ENCODE results near the gene NRG3.

Gene NRG3

GRCh38 chr10:82874671-82875070 lies 999.7 kb downstream of the NRG3 start (continued):
- no peak for TF ChIP-seq ZNF8 (CRISPR knock-in tag; IDR thresholded peaks at IDR 0.05)

GRCh38 chr10:82880776-82881290 lies 1005.8 kb downstream of the NRG3 start:
- TF ChIP-seq OSR1 (CRISPR knock-in tag; IDR thresholded peaks at IDR 0.05) (no peak), ESRRG (CRISPR knock-in tag; IDR thresholded peaks at IDR 0.05) (no peak), TCF4 (CRISPR knock-in tag; IDR thresholded peaks at IDR 0.05; ENCODE audit: borderline replicate concordance) (no peak), SNAI2 (CRISPR knock-in tag; IDR thresholded peaks at IDR 0.05) (no peak), GLIS3 (CRISPR knock-in tag; IDR thresholded peaks at IDR 0.05) (no peak), ZNF565 (CRISPR knock-in tag; conservative IDR thresholded peaks at IDR 0.05; ENCODE audit: low read depth) (no peak), ZFP3 (CRISPR knock-in tag; IDR thresholded peaks at IDR 0.05) (no peak), ZNF8 (CRISPR knock-in tag; IDR thresholded peaks at IDR 0.05) (no peak), ISL1 (CRISPR knock-in tag; IDR thresholded peaks at IDR 0.05) (no peak)
- ATAC-seq: no peak

GRCh38 chr10:82882722-82883121 lies 1007.7 kb downstream of the NRG3 start:
- TF ChIP-seq ARNTL (CRISPR knock-in tag; IDR thresholded peaks at IDR 0.05; ENCODE audit: borderline replicate concordance, low read depth): no peak
- TF ChIP-seq RARB (CRISPR knock-in tag; IDR thresholded peaks at IDR 0.05): no peak
- TF ChIP-seq TSHZ2 (CRISPR knock-in tag; IDR thresholded peaks at IDR 0.05): no peak
- TF ChIP-seq ZC3H10 (CRISPR knock-in tag; IDR thresholded peaks at IDR 0.05): no peak
- TF ChIP-seq TCF4 (CRISPR knock-in tag; IDR thresholded peaks at IDR 0.05; ENCODE audit: borderline replicate concordance): no peak
- TF ChIP-seq GLIS3 (CRISPR knock-in tag; IDR thresholded peaks at IDR 0.05): no peak
- TF ChIP-seq SNAI2 (CRISPR knock-in tag; IDR thresholded peaks at IDR 0.05): no peak
- TF ChIP-seq ZNF8 (CRISPR knock-in tag; IDR thresholded peaks at IDR 0.05): no peak
- TF ChIP-seq ZNF565 (CRISPR knock-in tag; conservative IDR thresholded peaks at IDR 0.05; ENCODE audit: low read depth): no peak
- TF ChIP-seq CSDC2 (CRISPR knock-in tag; IDR thresholded peaks at IDR 0.05): no peak
- no peak for TF ChIP-seq ISL1 (CRISPR knock-in tag; IDR thresholded peaks at IDR 0.05)
- no peak for TF ChIP-seq TOX (CRISPR knock-in tag; IDR thresholded peaks at IDR 0.05; ENCODE audit: borderline replicate concordance)

GRCh38 chr10:82883603-82884002 lies 1008.6 kb downstream of the NRG3 start:
- peak; percentile 82 for ATAC-seq

More at GRCh38 chr10:82882722-82883121, 1007.7 kb downstream of the NRG3 start:
- no peak for ATAC-seq

GRCh38 chr10:82887488-82887887 lies 1012.5 kb downstream of the NRG3 start:
- no peak for TF ChIP-seq ARNTL (CRISPR knock-in tag; IDR thresholded peaks at IDR 0.05; ENCODE audit: borderline replicate concordance, low read depth)
- TF ChIP-seq ISL1 (CRISPR knock-in tag; IDR thresholded peaks at IDR 0.05): peak; percentile 10; the same call in 1 of the 2 replicates
- no peak for ATAC-seq

More at GRCh38 chr10:82883603-82884002, 1008.6 kb downstream of the NRG3 start:
- no peak for TF ChIP-seq RARB (CRISPR knock-in tag; IDR thresholded peaks at IDR 0.05)
- TF ChIP-seq SNAI2 (CRISPR knock-in tag; IDR thresholded peaks at IDR 0.05): no peak
- TF ChIP-seq TCF4 (CRISPR knock-in tag; IDR thresholded peaks at IDR 0.05; ENCODE audit: borderline replicate concordance): no peak
- TF ChIP-seq ZNF70 (CRISPR knock-in tag; IDR thresholded peaks at IDR 0.05): no peak
- TF ChIP-seq POU6F1 (CRISPR knock-in tag; IDR thresholded peaks at IDR 0.05; ENCODE audit: borderline replicate concordance, low read depth): no peak
- no peak for TF ChIP-seq ZFP30 (CRISPR knock-in tag; IDR thresholded peaks at IDR 0.05)
- no peak for TF ChIP-seq ZFP3 (CRISPR knock-in tag; IDR thresholded peaks at IDR 0.05)
- TF ChIP-seq ESRRG (CRISPR knock-in tag; IDR thresholded peaks at IDR 0.05): no peak

- ATAC-seq: no peak
- no peak for TF ChIP-seq TSHZ2 (CRISPR knock-in tag; IDR thresholded peaks at IDR 0.05)
- no peak for TF ChIP-seq GLIS3 (CRISPR knock-in tag; IDR thresholded peaks at IDR 0.05)
- no peak for TF ChIP-seq PPARA (CRISPR knock-in tag; IDR thresholded peaks at IDR 0.05; ENCODE audit: borderline replicate concordance)
- no peak for TF ChIP-seq SNAI2 (CRISPR knock-in tag; IDR thresholded peaks at IDR 0.05)
- TF ChIP-seq OSR1 (CRISPR knock-in tag; IDR thresholded peaks at IDR 0.05): no peak
- no peak for TF ChIP-seq CREB5 (CRISPR knock-in tag; IDR thresholded peaks at IDR 0.05; ENCODE audit: low read depth)
- no peak for TF ChIP-seq ZFP3 (CRISPR knock-in tag; IDR thresholded peaks at IDR 0.05)
- TF ChIP-seq TOX (CRISPR knock-in tag; IDR thresholded peaks at IDR 0.05; ENCODE audit: borderline replicate concordance): no peak
Measured at GRCh38 chr10:82888809-82889455, 1013.9 kb downstream of the NRG3 start.
